HEK293T (cell line): ENCODE measurements around the gene SHLD1.

Experiments
- CTCF ChIA-PET: fragments of 350-600 bp; formaldehyde crosslinking; extraction: SDS; loops from one replicate; lab custom pipeline; 2021; ENCODE audit warnings: antibody characterized with exemption, inconsistent platforms; lab: Yijun Ruan, JAX
- POLR2A ChIA-PET: fragments of 350-600 bp; formaldehyde crosslinking; extraction: SDS; loops from one replicate; lab custom pipeline; 2020; ENCODE audit warnings: antibody characterized with exemption, inconsistent platforms; lab: Yijun Ruan, JAX
- DNase-seq: peaks from one replicate; pipeline ENCODE4 v3.0.0; 2012; ENCODE audit warnings: mixed read lengths; ENCODE audit errors: extremely low spot score
- ARNT ChIP-seq: fragments of 450-650 bp; IDR thresholded peaks from 2 replicates; pipeline ENCODE4 v1.6.1; 2017; ENCODE audit warnings: mild to moderate bottlenecking
- BHLHE40 ChIP-seq: fragments of 450-650 bp; IDR thresholded peaks from 2 replicates; pipeline ENCODE4 v1.6.1; 2016; ENCODE audit warnings: mild to moderate bottlenecking, moderate library complexity, borderline replicate concordance
- CTBP1 ChIP-seq: fragments of 450-650 bp; IDR thresholded peaks from 2 replicates; pipeline ENCODE4 v1.6.1; 2016; ENCODE audit warnings: borderline replicate concordance
- ELF4 ChIP-seq: fragments of 450-650 bp; IDR thresholded peaks from 2 replicates; pipeline ENCODE4 v1.6.1; 2017; ENCODE audit warnings: antibody characterized with exemption
- FOXA1 ChIP-seq: fragments of 450-650 bp; IDR thresholded peaks from 2 replicates; pipeline ENCODE4 v1.6.1; 2016; ENCODE audit warnings: mild to moderate bottlenecking
- FOXK2 ChIP-seq: fragments of 450-650 bp; IDR thresholded peaks from 2 replicates; pipeline ENCODE4 v1.6.1; 2016; ENCODE audit warnings: mild to moderate bottlenecking
- FOXM1 ChIP-seq: fragments of 450-650 bp; IDR thresholded peaks from 2 replicates; pipeline ENCODE4 v1.6.1; 2017; ENCODE audit warnings: mild to moderate bottlenecking, borderline replicate concordance
- HDGF ChIP-seq: fragments of 450-650 bp; IDR thresholded peaks from 2 replicates; pipeline ENCODE4 v1.6.1; 2017; ENCODE audit warnings: antibody characterized with exemption, borderline replicate concordance
- L3MBTL2 ChIP-seq: fragments of 450-650 bp; conservative IDR thresholded peaks from 2 replicates; pipeline ENCODE4 v1.6.1; 2016; ENCODE audit warnings: mild to moderate bottlenecking
- LEF1 ChIP-seq: fragments of 450-650 bp; IDR thresholded peaks from 2 replicates; pipeline ENCODE4 v1.6.1; 2017; ENCODE audit warnings: mild to moderate bottlenecking, borderline replicate concordance
- NFRKB ChIP-seq: fragments of 450-650 bp; IDR thresholded peaks from 2 replicates; pipeline ENCODE4 v1.6.1; 2016; ENCODE audit warnings: mild to moderate bottlenecking, moderate library complexity
- PKNOX1 ChIP-seq: fragments of 450-650 bp; IDR thresholded peaks from 2 replicates; pipeline ENCODE4 v1.6.1; 2016
- SP1 ChIP-seq: fragments of 450-650 bp; IDR thresholded peaks from 2 replicates; pipeline ENCODE4 v1.6.1; 2017
- SUZ12 ChIP-seq: fragments of 450-650 bp; IDR thresholded peaks from 2 replicates; pipeline ENCODE4 v1.6.1; 2016; ENCODE audit warnings: mild to moderate bottlenecking
- TARDBP ChIP-seq: fragments of 450-650 bp; IDR thresholded peaks from 2 replicates; pipeline ENCODE4 v1.6.1; 2016
- ZNF384 ChIP-seq: fragments of 450-650 bp; IDR thresholded peaks from 2 replicates; pipeline ENCODE4 v1.6.1; 2016

SHLD1 gene

GRCh38 chr20:5829241-5829809 lies 79.1 kb downstream of the SHLD1 start:
- POLR2A ChIA-PET: interaction anchor here (0.6 kb wide), 1 partner anchor 24 kb away, joined by 3 read pairs; no protein-coding TSS in a partner anchor
- CTCF ChIA-PET: interaction anchor here (0.7 kb wide), 1 partner anchor 12 kb away, joined by 3 read pairs; no protein-coding TSS in a partner anchor
- DNase-seq: no peak
- TF ChIP-seq FOXK2 (no peak), ZNF384 (no peak), NFRKB (no peak), TARDBP (no peak), HDGF (no peak), SUZ12 (no peak)

GRCh38 chr20:5831539-5832237 lies 81.5 kb downstream of the SHLD1 start:
- TF ChIP-seq TARDBP (no peak), LEF1 (no peak), PKNOX1 (no peak), FOXK2 (no peak)
- no peak for DNase-seq
- POLR2A ChIA-PET: no interaction called here
- CTCF ChIA-PET: no interaction called here

GRCh38 chr20:5833309-5833941 lies 83.2 kb downstream of the SHLD1 start:
- CTCF ChIA-PET: no interaction called here
- TF ChIP-seq L3MBTL2: no peak
- TF ChIP-seq LEF1: no peak
- TF ChIP-seq ARNT: no peak
- TF ChIP-seq SUZ12: no peak
- TF ChIP-seq NFRKB: no peak
- no peak for TF ChIP-seq HDGF
- TF ChIP-seq CTBP1: no peak
- no peak for TF ChIP-seq SP1
- no peak for TF ChIP-seq FOXM1
- no peak for TF ChIP-seq BHLHE40
- TF ChIP-seq TARDBP: no peak
- TF ChIP-seq ELF4: no peak
- TF ChIP-seq ZNF384: no peak
- no peak for TF ChIP-seq FOXK2
- no peak for TF ChIP-seq PKNOX1
- no peak for TF ChIP-seq FOXA1
- no peak for DNase-seq
- POLR2A ChIA-PET: no interaction called here

- DNase-seq: no peak
- ChIA-PET CTCF (no interaction called here), POLR2A (no interaction called here)
- TF ChIP-seq FOXM1 (no peak), L3MBTL2 (no peak), ZNF384 (no peak)
These were observed 84.3 kb downstream of the SHLD1 start for GRCh38 chr20:5834436-5835005.

GRCh38 chr20:5835321-5835821 lies 85.2 kb downstream of the SHLD1 start:
- ChIA-PET CTCF (no interaction called here), POLR2A (no interaction called here)
- DNase-seq: no peak
- TF ChIP-seq NFRKB: no peak
- no peak for TF ChIP-seq FOXA1
- TF ChIP-seq FOXM1: no peak
- no peak for TF ChIP-seq L3MBTL2

GRCh38 chr20:5835871-5836270 lies 85.7 kb downstream of the SHLD1 start:
- DNase-seq: no peak
- no peak for TF ChIP-seq FOXM1
- no peak for TF ChIP-seq NFRKB
- TF ChIP-seq ARNT: no peak
- TF ChIP-seq CTBP1: no peak
- TF ChIP-seq SUZ12: no peak
- TF ChIP-seq HDGF: no peak
- no peak for TF ChIP-seq FOXK2
- TF ChIP-seq L3MBTL2: no peak
- no peak for TF ChIP-seq FOXA1
- TF ChIP-seq BHLHE40: no peak
- TF ChIP-seq TARDBP: no peak
- no peak for TF ChIP-seq PKNOX1
- TF ChIP-seq ELF4: no peak
- TF ChIP-seq SP1: no peak
- no peak for TF ChIP-seq ZNF384
- TF ChIP-seq LEF1: no peak
- ChIA-PET POLR2A (no interaction called here), CTCF (no interaction called here)
